Natural killer cell treated with Interleukin-12 subunit alpha and Interleukin-12 subunit beta and Interleukin-15 and Interleukin-18, amount 100 ng/mL, for 72 hours (primary cell): ENCODE results near the gene GPR25. TPM values are rescaled to one million over a fixed set of nuclear protein-coding genes. Genes with fewer than 3 reads are reported as not detected.

Experiments
- ATAC-seq, 2 donors: fragments of 150-1000 bp; cut with Tn5 transposase in 1 of 2; sonication (Bioruptor Pico), chemical (Tn5 transposase) in 1 of 2; 2 replicates each; pipeline ENCODE4 v1.10.0; 2021
- DNase-seq: peaks from one replicate; pipeline ENCODE4 v3.0.0; 2022; ENCODE audit warnings: low spot score
- H3K27ac Mint-ChIP-seq, 2 donors: 1 replicate in 1 of 2; 2 replicates in 1 of 2; pipeline ENCODE4 v1.8.0; 2022; ENCODE audit warnings: mixed read lengths in 2 of 2, mild to moderate bottlenecking in 1 of 2, moderate library complexity in 1 of 2
- H3K27me3 Mint-ChIP-seq, 2 donors: 1 replicate in 1 of 2; 2 replicates in 1 of 2; pipeline ENCODE4 v1.8.0; 2022; ENCODE audit warnings: mixed read lengths in 2 of 2
- H3K36me3 Mint-ChIP-seq: one replicate; pipeline ENCODE4 v1.8.0; 2022; ENCODE audit warnings: mixed read lengths
- H3K4me1 Mint-ChIP-seq, 2 donors: 1 replicate in 1 of 2; 2 replicates in 1 of 2; pipeline ENCODE4 v1.8.0; 2022; ENCODE audit warnings: low read depth in 2 of 2, mixed read lengths in 2 of 2, mild to moderate bottlenecking in 1 of 2
- H3K4me3 Mint-ChIP-seq: one replicate; pipeline ENCODE4 v1.8.0; 2022; ENCODE audit warnings: mixed read lengths
- H3K9me3 Mint-ChIP-seq: 2 replicates; pipeline ENCODE4 v1.8.0; 2022; ENCODE audit warnings: mixed read lengths
- total RNA-seq, 2 donors: library from RNA; stranded (reverse); gene quantifications; one replicate each; pipeline ENCODE4 v1.2.3, GENCODE V29; 2022

The GPR25 gene
- total RNA-seq, 2 donors from 2014 or later: not detected

DNA sequence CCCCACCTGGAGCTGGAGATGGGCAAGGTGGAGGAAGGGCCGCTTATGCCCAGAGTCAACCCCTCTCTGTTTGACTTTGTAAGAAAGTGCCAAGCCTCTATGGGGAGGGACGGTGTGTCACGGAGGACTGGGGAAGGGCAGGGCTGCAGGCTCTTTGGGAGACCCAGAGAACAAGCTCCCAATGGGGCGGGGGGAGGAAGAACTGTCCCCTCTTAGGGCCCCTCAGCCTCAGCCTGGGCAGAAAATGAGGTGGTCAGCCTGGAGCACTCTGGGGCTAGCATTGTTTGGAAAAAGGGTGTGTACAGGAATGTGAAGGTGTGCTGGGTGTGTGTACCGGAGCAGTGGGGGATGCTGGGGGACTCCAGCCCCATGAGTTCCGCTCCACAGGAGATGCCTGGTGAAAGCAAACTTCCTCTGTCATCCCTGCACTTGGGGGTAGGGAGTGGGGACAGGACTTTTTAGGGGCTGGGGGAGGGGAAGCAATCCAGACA lies 20.7 kb downstream of the GPR25 start:
- Mint-ChIP-seq H3K27ac (no peak overlapping the region), H3K4me1 (peaks cover 23 to 31% of the 10 kb centered on the region in 2 donors), H3K4me3 (no peak overlapping the region), H3K36me3 (no peaks in the 10 kb centered on the region), H3K27me3 (peaks cover 0 to 8% of the 10 kb centered on the region in 2 donors), H3K9me3 (no peaks in the 10 kb centered on the region)
- no peak for ATAC-seq
- DNase-seq: no peak

- DNase-seq: no peak
- Mint-ChIP-seq H3K4me3 (no peak within 1 kb of the TSS), H3K27ac (no peak within 1 kb of the TSS), H3K36me3 (no peaks in the 10 kb centered on the region), H3K9me3 (no peaks in the 10 kb centered on the region), H3K4me1 (peaks cover 13 to 23% of the 10 kb centered on the region in 2 donors), H3K27me3 (peaks cover 0 to 17% of the 10 kb centered on the region in 2 donors)
- ATAC-seq: no peak
Observed at GRCh38 chr1:200894712-200895442, 22.1 kb downstream of the GPR25 start, which contains the start of gene INAVA. INAVA (plus strand) TSS chr1:200894900; CDS start chr1:200898401, 3,501 bp downstream.

DNA sequence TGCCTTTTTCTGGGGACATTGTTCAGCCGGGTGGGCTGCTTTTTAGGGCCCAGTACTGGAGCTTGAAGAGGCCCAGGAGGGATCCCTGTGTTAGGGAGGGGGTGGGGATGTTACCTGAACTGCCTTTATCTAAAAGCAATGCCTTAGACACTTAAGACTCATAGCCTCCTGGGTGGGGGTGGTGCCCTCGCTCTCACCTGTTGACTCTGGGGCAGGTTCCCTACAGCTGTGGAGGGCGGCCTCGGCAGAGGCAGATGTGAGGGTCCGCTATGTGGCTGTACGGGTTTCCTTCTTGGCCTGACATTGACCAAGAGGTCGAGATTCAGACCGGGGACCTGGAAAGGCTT lies 22.6 kb downstream of the GPR25 start:
- H3K36me3 Mint-ChIP-seq: no peaks in the 10 kb centered on the region
- H3K4me3 Mint-ChIP-seq: no peak overlapping the region
- H3K4me1 Mint-ChIP-seq: peaks cover 8 to 21% of the 10 kb centered on the region in 2 donors

DNA sequence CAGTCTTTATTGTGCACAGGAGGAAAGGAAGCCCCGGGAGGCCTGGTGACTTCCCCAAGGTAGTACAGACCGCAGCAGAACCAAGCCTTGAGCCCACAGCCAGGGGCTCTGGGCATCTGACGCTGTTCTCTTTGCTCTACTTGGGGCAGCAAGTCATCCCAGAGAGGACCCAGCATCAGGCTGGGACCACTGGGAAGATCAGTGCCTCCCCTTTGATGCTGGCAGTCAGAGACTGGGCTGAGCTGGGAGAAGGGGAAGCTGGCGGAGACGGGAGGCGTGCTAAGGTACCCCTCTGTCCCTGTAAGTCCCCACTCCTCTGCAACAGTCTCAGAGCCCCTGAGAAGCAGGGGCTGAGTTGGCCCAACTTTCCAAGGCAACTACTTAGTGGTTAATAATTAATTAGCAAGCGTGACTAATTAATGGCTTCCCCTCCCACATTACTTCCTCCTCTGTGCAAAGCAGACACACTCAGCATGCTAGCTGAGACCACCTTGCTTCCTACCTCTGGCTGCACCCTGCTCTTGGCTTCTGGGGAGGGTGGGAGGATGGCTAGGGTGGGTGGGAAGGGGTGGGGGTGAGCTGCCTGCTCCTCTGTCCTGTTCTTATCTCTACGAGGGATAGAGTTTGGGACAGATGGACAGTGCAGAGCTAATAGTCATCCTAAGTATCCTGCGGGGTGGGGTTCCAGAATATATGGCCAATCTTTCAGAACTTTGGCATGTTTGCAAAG lies 23.2 kb downstream of the GPR25 start:
- Mint-ChIP-seq H3K4me1 (peaks cover 4 to 17% of the 10 kb centered on the region in 2 donors), H3K9me3 (no peaks in the 10 kb centered on the region), H3K27me3 (peaks cover 0 to 17% of the 10 kb centered on the region in 2 donors), H3K27ac (no peak overlapping the region), H3K36me3 (no peaks in the 10 kb centered on the region), H3K4me3 (no peak overlapping the region)
- DNase-seq (no peak), ATAC-seq (no peak)

More for the DNA sequence above, 22.6 kb downstream of the GPR25 start:
- ATAC-seq (no peak), DNase-seq (no peak)
- Mint-ChIP-seq H3K27ac (no peak overlapping the region), H3K9me3 (no peaks in the 10 kb centered on the region), H3K27me3 (peaks cover 0 to 17% of the 10 kb centered on the region in 2 donors)

GRCh38 chr1:200896531-200897196 lies 23.9 kb downstream of the GPR25 start:
- no peak overlapping the region for H3K27ac Mint-ChIP-seq
- H3K36me3 Mint-ChIP-seq: no peaks in the 10 kb centered on the region
- DNase-seq (no peak), ATAC-seq (no peak)
- H3K27me3 Mint-ChIP-seq: peaks cover 0 to 20% of the 10 kb centered on the region in 2 donors
- H3K9me3 Mint-ChIP-seq: no peaks in the 10 kb centered on the region
- peaks cover 4 to 14% of the 10 kb centered on the region in 2 donors for H3K4me1 Mint-ChIP-seq
- H3K4me3 Mint-ChIP-seq: no peak overlapping the region

DNA sequence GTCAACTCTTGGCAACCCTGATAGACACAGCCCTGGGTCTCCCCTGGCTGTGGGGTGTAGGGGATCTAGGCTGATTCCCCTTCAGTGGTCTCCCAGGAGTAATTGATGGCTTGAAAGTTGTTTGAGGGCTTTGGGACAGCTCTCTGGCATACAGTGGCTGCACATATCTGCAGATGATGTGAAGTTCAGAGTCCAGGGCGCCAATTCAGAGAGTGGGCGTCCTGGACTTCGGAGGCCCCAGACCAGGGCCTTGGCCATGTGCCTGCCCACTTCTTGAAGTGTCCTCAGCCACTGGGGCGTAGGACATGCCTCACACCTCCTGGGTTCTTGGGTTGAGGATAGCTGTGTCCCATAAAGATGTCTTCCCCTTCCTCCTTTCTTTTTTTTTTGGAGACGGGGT lies 24.5 kb downstream of the GPR25 start:
- Mint-ChIP-seq H3K4me3 (no peak overlapping the region), H3K9me3 (no peaks in the 10 kb centered on the region), H3K27me3 (peaks cover 0 to 20% of the 10 kb centered on the region in 2 donors), H3K4me1 (peaks cover 4 to 9% of the 10 kb centered on the region in 2 donors), H3K36me3 (no peaks in the 10 kb centered on the region), H3K27ac (peak overlapping the region in 1 of 2 donors; percentile 20)
- ATAC-seq (no peak), DNase-seq (no peak)

DNA sequence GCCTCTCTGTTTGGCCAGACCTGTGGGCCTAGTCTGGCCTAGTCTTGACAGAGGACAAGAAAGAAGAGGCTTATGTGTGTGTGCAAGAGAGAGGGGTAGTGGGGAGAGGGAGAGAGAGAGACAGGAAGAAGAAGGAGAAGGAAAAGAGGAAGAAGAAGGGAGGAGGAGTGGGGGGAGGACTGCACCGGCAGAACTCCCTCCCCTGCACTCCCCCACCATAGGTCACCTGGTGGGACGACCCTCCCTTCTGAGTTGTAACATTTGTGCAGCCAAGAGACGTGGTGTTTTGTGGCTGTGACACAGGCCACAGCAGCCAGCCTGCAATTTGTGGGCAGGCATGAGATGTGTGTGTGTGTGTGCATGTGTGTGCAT lies 26.2 kb downstream of the GPR25 start:
- peak overlapping the region in 1 of 2 donors; percentile 66 for H3K27ac Mint-ChIP-seq
- peaks cover 4 to 6% of the 10 kb centered on the region in 2 donors for H3K4me1 Mint-ChIP-seq
- peaks cover 0 to 17% of the 10 kb centered on the region in 2 donors for H3K27me3 Mint-ChIP-seq
- no peaks in the 10 kb centered on the region for H3K36me3 Mint-ChIP-seq
- DNase-seq (no peak), ATAC-seq (no peak)
- no peaks in the 10 kb centered on the region for H3K9me3 Mint-ChIP-seq
- no peak overlapping the region for H3K4me3 Mint-ChIP-seq

DNA sequence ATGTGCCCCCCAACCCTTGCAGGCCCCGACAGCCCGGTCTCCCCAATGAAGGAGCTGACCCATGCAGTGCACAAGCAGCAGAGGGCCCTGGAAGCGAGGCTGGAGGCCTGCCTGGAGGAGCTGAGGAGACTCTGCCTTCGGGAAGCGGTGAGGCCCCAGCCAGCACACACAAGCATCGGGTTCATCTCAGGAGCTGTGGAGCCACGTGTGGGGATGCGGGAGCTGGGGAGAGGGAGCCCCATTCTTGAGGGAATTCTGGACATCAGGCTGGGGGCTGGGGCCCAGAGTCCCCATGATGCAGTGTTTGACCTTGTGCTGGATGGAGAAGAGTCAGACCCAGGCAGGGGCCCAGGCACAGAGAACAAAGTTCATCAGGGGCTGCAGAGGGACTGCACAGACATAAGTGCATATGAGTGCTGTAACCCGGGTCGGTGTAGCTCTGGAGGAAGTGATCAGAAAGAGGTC lies 26.7 kb downstream of the GPR25 start:
- H3K27me3 Mint-ChIP-seq: peaks cover 0 to 15% of the 10 kb centered on the region in 2 donors
- no peak for DNase-seq
- H3K36me3 Mint-ChIP-seq: no peaks in the 10 kb centered on the region
- peak overlapping the region in 1 of 2 donors; percentile 68 for H3K27ac Mint-ChIP-seq
- ATAC-seq: no peak
- H3K9me3 Mint-ChIP-seq: no peaks in the 10 kb centered on the region
- H3K4me3 Mint-ChIP-seq: no peak overlapping the region
- peaks cover 4 to 6% of the 10 kb centered on the region in 2 donors for H3K4me1 Mint-ChIP-seq

DNA sequence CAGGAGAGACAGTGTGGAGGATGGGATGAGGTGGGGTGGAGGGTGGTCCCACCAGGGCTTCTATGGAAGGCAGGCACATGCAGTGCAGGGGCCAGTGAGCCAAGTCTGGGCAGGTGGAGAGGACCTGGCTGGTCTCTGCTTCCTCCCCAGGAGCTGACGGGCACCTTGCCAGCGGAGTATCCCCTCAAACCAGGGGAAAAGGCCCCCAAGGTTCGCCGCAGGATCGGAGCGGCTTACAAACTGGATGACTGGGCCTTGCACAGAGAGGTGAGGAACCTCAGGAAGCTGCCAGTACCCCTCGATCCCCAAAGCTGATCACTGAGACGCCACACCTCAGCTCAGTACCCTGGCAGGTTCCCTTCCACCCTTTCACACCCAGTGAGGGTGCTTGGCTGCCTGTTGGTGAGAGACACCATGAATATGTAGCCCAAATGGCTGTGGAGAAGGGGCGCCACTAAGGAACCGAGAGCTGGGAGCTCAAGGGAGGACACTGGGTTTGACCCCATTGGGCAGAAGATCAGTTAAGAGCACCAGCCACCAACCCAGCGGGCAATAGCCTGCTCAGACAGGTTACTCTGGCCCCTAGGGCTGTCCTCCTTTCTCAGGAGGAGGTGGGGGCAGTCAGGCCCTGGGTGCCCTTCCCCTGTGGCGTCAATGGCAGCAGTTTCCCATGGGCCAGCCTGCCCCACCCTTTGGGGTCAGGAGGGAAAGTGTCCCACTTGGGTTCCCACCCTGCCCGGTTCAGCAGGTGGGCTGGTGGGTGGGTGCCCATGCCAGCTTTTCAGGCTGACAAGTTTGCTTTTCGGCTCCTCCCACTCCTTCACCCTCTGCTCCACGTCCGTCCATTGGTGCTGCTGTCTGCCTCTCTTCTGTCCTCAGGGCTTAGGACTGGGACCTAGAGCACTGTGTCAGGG lies 27.4 kb downstream of the GPR25 start:
- peaks cover 0 to 15% of the 10 kb centered on the region in 2 donors for H3K27me3 Mint-ChIP-seq
- peaks cover 7 to 8% of the 10 kb centered on the region in 2 donors for H3K4me1 Mint-ChIP-seq
- ATAC-seq: no peak
- H3K9me3 Mint-ChIP-seq: no peaks in the 10 kb centered on the region
- no peak for DNase-seq
- H3K4me3 Mint-ChIP-seq: no peak overlapping the region
- no peaks in the 10 kb centered on the region for H3K36me3 Mint-ChIP-seq
- H3K27ac Mint-ChIP-seq: peak overlapping the region in 1 of 2 donors; percentile 68

GRCh38 chr1:200900877-200901276 lies 28.1 kb downstream of the GPR25 start:
- Mint-ChIP-seq H3K27me3 (peaks cover 0 to 15% of the 10 kb centered on the region in 2 donors), H3K9me3 (no peaks in the 10 kb centered on the region), H3K27ac (no peak overlapping the region), H3K36me3 (no peaks in the 10 kb centered on the region), H3K4me1 (peaks cover 12 to 13% of the 10 kb centered on the region in 2 donors), H3K4me3 (no peak overlapping the region)
- DNase-seq: no peak
- no peak for ATAC-seq

DNA sequence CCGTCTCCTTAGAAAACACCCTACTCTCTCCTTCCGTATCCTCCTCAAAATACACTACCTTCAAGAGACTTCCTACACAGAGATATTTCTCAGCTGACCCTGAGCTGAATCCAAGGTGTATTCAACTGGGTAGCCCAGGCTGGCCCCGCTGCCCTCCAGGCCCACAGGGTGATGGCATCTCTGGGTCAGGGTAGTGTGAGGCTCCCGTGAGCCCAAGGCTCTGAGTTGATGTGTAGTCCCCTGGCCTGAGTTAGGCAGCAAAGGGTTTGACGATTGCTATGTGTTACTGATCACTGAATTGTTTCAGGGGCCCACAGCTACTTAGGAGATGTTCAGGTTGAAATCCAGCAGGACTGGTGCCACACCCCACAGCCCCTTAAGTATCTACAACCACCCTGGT lies 28.6 kb downstream of the GPR25 start:
- Mint-ChIP-seq H3K4me3 (no peak overlapping the region), H3K9me3 (no peaks in the 10 kb centered on the region), H3K27me3 (peaks cover 0 to 15% of the 10 kb centered on the region in 2 donors), H3K36me3 (no peaks in the 10 kb centered on the region), H3K27ac (no peak overlapping the region), H3K4me1 (peaks cover 12 to 13% of the 10 kb centered on the region in 2 donors)
- DNase-seq (no peak), ATAC-seq (no peak)

- Mint-ChIP-seq H3K4me3 (no peak overlapping the region), H3K9me3 (no peaks in the 10 kb centered on the region), H3K36me3 (no peaks in the 10 kb centered on the region), H3K4me1 (peaks cover 12 to 13% of the 10 kb centered on the region in 2 donors), H3K27me3 (peaks cover 0 to 15% of the 10 kb centered on the region in 2 donors), H3K27ac (no peak overlapping the region)
- no peak for ATAC-seq
- no peak for DNase-seq
Observed at GRCh38 chr1:200901796-200902444, 29.1 kb downstream of the GPR25 start.
